Suprapubic skin (tissue), 4 donors: ENCODE measurements around the gene TMEM59L. TPM values are rescaled to one million over a fixed set of nuclear protein-coding genes. Genes with fewer than 3 reads are reported as not detected.

Experiments used
- DNase-seq, 2 donors: peaks; one replicate each; pipeline ENCODE4 v3.0.0-alpha.2; 2019; ENCODE audit warnings: low spot score in 2 of 2
- H3K27ac ChIP-seq: fragments of 200-600 bp; sonication (generic); one replicate; pipeline ENCODE4 v1.5.1; 2019
- H3K27me3 ChIP-seq: fragments of 200-600 bp; sonication (generic); one replicate; pipeline ENCODE4 v1.5.1; 2019
- H3K36me3 ChIP-seq: fragments of 200-600 bp; sonication (generic); one replicate; pipeline ENCODE4 v1.5.1; 2019
- H3K4me1 ChIP-seq: fragments of 200-600 bp; sonication (generic); one replicate; pipeline ENCODE4 v1.5.1; 2019
- H3K4me3 ChIP-seq: fragments of 200-600 bp; sonication (generic); one replicate; pipeline ENCODE4 v1.5.1; 2019; ENCODE audit warnings: mild to moderate bottlenecking
- H3K9me3 ChIP-seq: fragments of 200-600 bp; sonication (generic); one replicate; pipeline ENCODE4 v1.5.1; 2019
- CTCF ChIP-seq, 2 donors: fragments of 200-600 bp in 1 of 2; fragments of 450-650 bp in 1 of 2; sonication (generic) in 1 of 2; IDR thresholded peaks; one replicate each; pipeline ENCODE4 v1.5.1; 2016 to 2019; ENCODE audit warnings: antibody characterized with exemption in 2 of 2, mild to moderate bottlenecking in 1 of 2, moderate library complexity in 1 of 2
- EP300 ChIP-seq: sonication (generic); formaldehyde crosslinking; IDR thresholded peaks from one replicate; pipeline ENCODE4 v1.6.1; 2017; ENCODE audit warnings: antibody characterized with exemption
- POLR2A ChIP-seq, 2 donors: fragments of 450-650 bp; IDR thresholded peaks; one replicate each; pipeline ENCODE4 v1.6.1; 2017; ENCODE audit warnings: antibody characterized with exemption in 2 of 2, mild to moderate bottlenecking in 2 of 2, moderate library complexity in 2 of 2
- POLR2AphosphoS5 ChIP-seq, 3 donors: sonication (generic); formaldehyde crosslinking; IDR thresholded peaks; one replicate each; pipeline ENCODE4 v1.6.1; 2017; ENCODE audit warnings: antibody characterized with exemption in 3 of 3
- WGBS: methylation state at CpG from one replicate; pipeline ENCODE4 v1.1.5; 2018; 5-methylcytosine and 5-hydroxymethylcytosine counted together
- total RNA-seq, 4 donors: library from RNA; depleted of rRNA; stranded (reverse); fragments of >200 nt; gene quantifications; one replicate each; pipeline ENCODE4 v1.1.0, GENCODE V29; 2016

Gene TMEM59L
- total RNA-seq, 4 donors from 2014 or later = 0.49 to 1.4 (median 0.97) TPM

- no peak for DNase-seq
- Histone ChIP-seq H3K36me3 (no peaks in the 10 kb centered on the region), H3K4me1 (peaks cover 38% of the 10 kb centered on the region), H3K27me3 (no peaks in the 10 kb centered on the region), H3K27ac (no peak overlapping the region), H3K4me3 (no peak overlapping the region), H3K9me3 (no peaks in the 10 kb centered on the region)
- no peak for TF ChIP-seq POLR2A (IDR thresholded peaks at IDR 0.05)
- no peak for TF ChIP-seq EP300
- TF ChIP-seq POLR2AphosphoS5 (IDR thresholded peaks at IDR 0.05) = no peak
- no peak for TF ChIP-seq CTCF (IDR thresholded peaks at IDR 0.05)
- 78% methylated on average over 8 of the region's 8 CpGs for WGBS
These were observed 27.1 kb downstream of the TMEM59L start for GRCh38 chr19:18639706-18640243.

DNA sequence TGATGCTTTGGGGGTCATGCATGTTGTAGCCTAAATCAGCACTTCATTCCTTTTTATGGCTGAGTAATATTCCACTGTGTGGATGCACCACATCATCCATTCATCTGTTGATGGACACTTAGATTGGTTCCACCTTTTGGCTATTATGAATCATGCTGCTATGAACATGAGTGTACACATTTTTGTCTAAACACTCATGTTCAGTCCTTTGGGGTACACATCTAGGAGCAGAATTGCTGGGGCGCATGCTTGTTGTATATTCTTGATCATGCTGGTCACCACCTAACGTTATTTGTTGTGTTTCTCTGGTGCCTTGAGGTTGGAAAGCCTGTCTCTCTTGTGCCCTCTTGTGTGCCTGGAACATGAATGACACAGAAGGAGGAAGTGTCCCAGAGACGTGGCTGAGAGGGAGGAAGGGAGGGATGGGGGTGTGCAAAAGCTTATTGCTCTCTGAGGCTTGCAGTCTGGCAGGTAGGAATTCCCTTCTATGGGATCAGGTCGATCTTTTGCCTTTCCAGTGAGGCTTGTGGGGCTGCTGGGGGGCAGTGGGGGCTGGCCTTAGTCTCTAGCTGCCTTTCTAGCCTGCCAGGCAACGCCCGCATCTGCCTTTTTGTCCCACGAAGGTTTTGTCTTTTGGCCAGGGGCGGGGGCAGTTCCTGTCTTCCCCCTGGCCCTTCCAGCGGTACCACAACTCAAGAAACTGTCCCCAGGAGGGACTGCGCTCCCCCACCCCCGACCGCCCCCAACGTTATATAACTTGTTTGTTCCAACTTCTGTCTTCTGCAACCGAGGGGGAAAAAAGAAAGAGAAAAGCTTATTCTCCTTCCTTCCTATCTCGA, 31.7 kb downstream of the TMEM59L start:
- Histone ChIP-seq H3K36me3 (no peaks in the 10 kb centered on the region), H3K4me3 (peak overlapping the region; percentile 26), H3K27ac (peak overlapping the region; percentile 34), H3K4me1 (peaks cover 27% of the 10 kb centered on the region), H3K27me3 (no peaks in the 10 kb centered on the region), H3K9me3 (no peaks in the 10 kb centered on the region)
- TF ChIP-seq POLR2AphosphoS5 (IDR thresholded peaks at IDR 0.05) = no peak
- no peak for TF ChIP-seq POLR2A (IDR thresholded peaks at IDR 0.05)
- TF ChIP-seq EP300 = no peak
- no peak for TF ChIP-seq CTCF (IDR thresholded peaks at IDR 0.05)
- WGBS = 58% methylated on average over 15 of the region's 15 CpGs
- DNase-seq = no peak

GRCh38 chr19:18645035-18645511, 32.4 kb downstream of the TMEM59L start:
- Histone ChIP-seq H3K4me3 (peak overlapping the region; percentile 26), H3K4me1 (peaks cover 34% of the 10 kb centered on the region), H3K9me3 (no peaks in the 10 kb centered on the region), H3K27ac (peak overlapping the region; percentile 34), H3K36me3 (no peaks in the 10 kb centered on the region), H3K27me3 (no peaks in the 10 kb centered on the region)
- WGBS = 61% methylated on average over 11 of the region's 13 CpGs
- no peak for DNase-seq
- TF ChIP-seq CTCF (IDR thresholded peaks at IDR 0.05) (no peak), POLR2AphosphoS5 (IDR thresholded peaks at IDR 0.05) (no peak), EP300 (no peak), POLR2A (IDR thresholded peaks at IDR 0.05) (no peak)

DNA sequence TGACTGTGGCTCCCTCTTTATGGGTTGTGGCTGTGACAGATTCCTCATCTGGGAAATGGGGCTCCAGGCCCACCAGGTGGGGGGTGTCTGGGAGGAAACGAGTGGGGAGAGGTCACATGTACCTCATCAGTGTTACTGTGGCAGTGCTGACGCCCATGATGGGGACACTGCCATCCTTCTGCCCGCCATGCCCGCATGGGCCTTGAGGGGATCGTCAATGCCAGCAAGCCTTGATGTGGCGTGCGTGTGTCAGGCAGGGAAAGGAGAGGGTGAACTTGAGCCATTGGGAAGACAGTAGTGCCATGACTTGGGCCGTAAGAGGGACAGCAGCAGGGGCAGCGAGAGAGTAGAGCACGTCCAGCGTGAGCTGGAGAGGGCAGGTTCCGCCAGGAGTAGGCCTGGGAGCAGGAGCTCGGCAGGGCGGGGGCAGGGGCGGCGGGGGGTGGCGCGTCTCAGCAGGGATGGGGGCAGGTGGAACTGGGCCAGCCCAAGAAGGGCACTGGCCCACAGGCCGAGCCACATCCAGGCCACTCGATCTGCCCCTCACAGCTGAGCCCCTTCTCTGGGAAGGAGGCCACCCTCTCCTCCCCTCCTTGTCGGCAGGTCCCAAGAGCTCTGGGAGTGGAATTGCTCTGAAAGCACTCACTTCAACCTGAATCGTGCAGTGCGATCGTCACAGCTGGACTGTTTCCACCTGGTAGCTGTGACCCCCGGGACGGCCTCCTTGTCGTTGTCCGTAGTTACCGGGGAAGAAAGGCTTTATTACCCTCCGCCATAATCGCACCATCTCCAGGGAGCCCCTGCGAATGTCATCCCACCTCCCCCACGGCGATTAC, 34.1 kb downstream of the TMEM59L start:
- no peaks in the 10 kb centered on the region for H3K27me3 ChIP-seq
- H3K36me3 ChIP-seq = no peaks in the 10 kb centered on the region
- H3K27ac ChIP-seq = no peak overlapping the region
- 93% methylated on average over 26 of the region's 34 CpGs for WGBS
- TF ChIP-seq POLR2A (IDR thresholded peaks at IDR 0.05) (no peak), EP300 (no peak), POLR2AphosphoS5 (IDR thresholded peaks at IDR 0.05) (no peak), CTCF (IDR thresholded peaks at IDR 0.05) (no peak)
- no peak overlapping the region for H3K4me3 ChIP-seq
- no peak for DNase-seq
- no peaks in the 10 kb centered on the region for H3K9me3 ChIP-seq
- H3K4me1 ChIP-seq = peaks cover 47% of the 10 kb centered on the region
